GM06990 (cell line): ENCODE measurements around the gene EXOC3L4.
"Not testable (repeated sequence)": the region's sequence is repeated elsewhere in the genome, so short reads cannot be mapped to it uniquely, and the experiment has no call there.

Experiments used
- DNase-seq: peaks from one replicate; pipeline ENCODE4 v3.0.0-alpha.2; 2011; ENCODE audit not compliant: insufficient read length; ENCODE audit errors: extremely low read depth
- H3K27me3 ChIP-seq: replicated peaks from 2 replicates; pipeline ENCODE4 v1.6.0; 2011; ENCODE audit warnings: low read length; ENCODE audit not compliant: control insufficient read depth, insufficient read depth
- H3K36me3 ChIP-seq: 2 replicates; pipeline ENCODE4 v1.5.1; 2011; ENCODE audit warnings: low read length; ENCODE audit not compliant: control insufficient read depth, insufficient read depth
- H3K4me3 ChIP-seq: replicated peaks from 2 replicates; pipeline ENCODE4 v1.5.1; 2011; ENCODE audit warnings: low read depth, mild to moderate bottlenecking, control low read depth, low read length
- CTCF ChIP-seq: IDR thresholded peaks from 2 replicates; pipeline ENCODE4 v1.5.1; 2011; ENCODE audit warnings: low read length, control low read depth, mild to moderate bottlenecking, inconsistent platforms; ENCODE audit not compliant: insufficient read depth, poor library complexity, severe bottlenecking

EXOC3L4 gene

DNA sequence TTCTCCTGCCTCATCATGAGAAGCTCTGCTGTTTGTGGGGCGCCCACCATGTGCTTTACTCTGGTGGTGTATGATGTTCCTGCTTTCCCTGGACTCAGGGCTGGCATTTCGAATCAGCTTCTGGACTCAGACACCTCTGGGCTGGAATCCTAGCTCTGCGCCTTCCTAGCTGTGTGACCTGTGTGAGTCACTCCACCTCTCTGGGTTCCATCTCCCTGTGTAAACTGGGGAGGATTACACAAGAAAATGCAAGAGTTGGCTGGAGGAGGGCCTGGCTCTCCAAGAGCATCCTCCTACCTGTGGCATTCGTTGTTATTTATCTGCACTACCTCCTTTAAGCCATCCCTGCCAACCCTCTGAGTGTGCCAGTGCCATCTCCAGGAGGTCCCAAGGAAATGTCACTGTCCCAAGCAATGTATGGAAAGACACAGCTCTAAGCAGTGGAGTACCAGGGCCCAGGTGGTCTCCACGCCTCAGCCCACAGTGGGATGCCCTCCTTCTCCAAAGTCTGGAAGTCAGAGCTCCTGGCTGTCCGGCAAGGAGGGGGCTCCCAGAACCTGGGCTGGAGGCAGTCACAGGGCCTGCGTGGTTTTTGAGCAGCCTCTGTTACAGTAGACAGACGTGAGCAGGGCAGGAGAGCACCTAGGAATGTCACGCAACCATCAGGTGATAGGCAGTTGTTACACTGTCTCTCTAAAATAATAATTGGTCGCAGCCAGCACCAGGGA, 21.5 kb downstream of the EXOC3L4 start:
- DNase-seq: no peak
- TF ChIP-seq CTCF: no peak
- H3K36me3 ChIP-seq: no peaks in the 10 kb centered on the region
- no peaks in the 10 kb centered on the region for H3K27me3 ChIP-seq
- H3K4me3 ChIP-seq: no peak overlapping the region

GRCh38 chr14:103116636-103117035, 22.1 kb downstream of the EXOC3L4 start:
- no peaks in the 10 kb centered on the region for H3K36me3 ChIP-seq
- DNase-seq: no peak

DNA sequence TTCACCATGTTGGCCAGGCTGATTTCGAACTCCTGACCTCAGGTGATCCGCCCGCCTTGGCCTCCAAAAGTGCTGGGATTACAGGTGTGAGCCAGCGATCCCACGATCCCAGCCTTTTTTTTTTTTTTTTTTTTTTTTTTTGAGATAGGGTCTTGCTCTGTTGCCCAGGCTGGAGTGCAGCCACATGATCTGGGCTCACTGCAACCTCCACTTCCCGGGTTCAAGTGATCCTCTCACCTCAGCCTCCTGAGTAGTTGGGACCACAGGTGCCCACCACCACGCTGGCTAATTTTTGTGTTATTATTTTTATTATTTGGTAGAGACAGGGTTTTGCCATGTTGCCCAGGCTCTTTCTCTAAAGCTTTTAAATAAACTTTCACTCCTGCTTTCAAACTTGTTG, 23.0 kb downstream of the EXOC3L4 start:
- not testable (repeated sequence) for DNase-seq, H3K4me3 ChIP-seq, H3K36me3 ChIP-seq, H3K27me3 ChIP-seq

More at GRCh38 chr14:103116636-103117035, 22.1 kb downstream of the EXOC3L4 start:
- Histone ChIP-seq H3K27me3 (no peaks in the 10 kb centered on the region), H3K4me3 (no peak overlapping the region)
- TF ChIP-seq CTCF: no peak

- no peak for DNase-seq
- no peaks in the 10 kb centered on the region for H3K36me3 ChIP-seq
- no peaks in the 10 kb centered on the region for H3K27me3 ChIP-seq
- TF ChIP-seq CTCF: no peak
- H3K4me3 ChIP-seq: no peak overlapping the region
Measured at GRCh38 chr14:103118018-103118662, 23.6 kb downstream of the EXOC3L4 start.

DNA sequence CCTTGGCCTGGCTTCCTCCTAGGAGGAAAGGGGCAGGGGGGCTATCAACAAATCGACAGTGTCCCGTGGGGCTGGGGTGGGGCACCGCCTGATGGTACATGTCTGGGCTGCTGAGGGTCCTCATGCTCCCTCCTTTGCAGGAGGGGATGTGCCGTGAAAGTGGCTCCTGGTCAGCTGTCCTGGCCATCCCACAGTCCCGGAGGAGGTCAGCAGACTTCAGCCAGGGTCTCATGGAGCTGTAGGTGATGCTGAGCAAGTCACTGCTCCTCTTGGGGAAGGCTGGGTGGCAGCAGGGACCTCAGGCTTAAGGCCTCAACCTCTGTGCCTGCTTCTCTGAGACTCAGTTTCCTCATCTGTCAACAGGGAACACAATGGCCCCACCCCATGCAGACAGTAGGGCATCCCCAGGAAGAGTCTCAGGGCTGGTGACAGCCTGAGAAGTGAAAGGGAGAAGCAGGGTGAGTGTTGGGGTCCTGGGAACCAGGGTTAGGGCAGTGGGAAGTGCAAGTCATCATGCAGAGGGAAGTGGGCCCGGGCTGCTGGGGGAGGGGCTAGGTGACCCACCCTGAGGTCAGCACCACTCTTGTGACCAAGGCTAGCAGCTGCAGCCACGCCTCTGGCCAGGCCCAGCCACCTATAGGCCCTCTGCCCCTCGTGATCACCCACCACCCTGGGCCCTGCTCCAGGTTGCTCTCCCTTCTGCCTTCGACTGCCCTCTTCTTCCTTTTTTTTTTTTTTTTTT, 24.3 kb downstream of the EXOC3L4 start:
- no peak overlapping the region for H3K4me3 ChIP-seq
- no peak for TF ChIP-seq CTCF
- no peaks in the 10 kb centered on the region for H3K36me3 ChIP-seq
- no peaks in the 10 kb centered on the region for H3K27me3 ChIP-seq
- no peak for DNase-seq

- not testable (repeated sequence) for H3K36me3 ChIP-seq, H3K27me3 ChIP-seq, H3K4me3 ChIP-seq, DNase-seq
Measured at GRCh38 chr14:103119527-103119926, 25.0 kb downstream of the EXOC3L4 start.
